Measurements from ENCODE around the gene MELTF. TPM values are rescaled to one million over a fixed set of nuclear protein-coding genes. Genes with fewer than 3 reads are reported as not detected.
"Not testable (repeated sequence)": the region's sequence is repeated elsewhere in the genome, so short reads cannot be mapped to it uniquely, and the experiment has no call there.

The MELTF gene
- total RNA-seq, 1 donor = 5.6 TPM

GRCh38 chr3:197042539-197042938 lies 12.9 kb upstream of the MELTF start:
- no peak overlapping the region for H3K4me3 ChIP-seq (ENCODE audit: low read depth, low read length)
- TF ChIP-seq CTCF (IDR thresholded peaks at IDR 0.05; ENCODE audit: insufficient read depth, low read length) = no peak
- no peak for DNase-seq (ENCODE audit: low read depth)

- no peak for TF ChIP-seq CTCF (IDR thresholded peaks at IDR 0.05; ENCODE audit: insufficient read depth, low read length)
- DNase-seq (ENCODE audit: low read depth) = no peak
- no peak overlapping the region for H3K4me3 ChIP-seq (ENCODE audit: low read depth, low read length)
Observed at GRCh38 chr3:197041875-197042488, 12.4 kb upstream of the MELTF start.

- TF ChIP-seq CTCF (IDR thresholded peaks at IDR 0.05; ENCODE audit: insufficient read depth, low read length) = no peak
- no peak for DNase-seq (ENCODE audit: low read depth)
- no peak overlapping the region for H3K4me3 ChIP-seq (ENCODE audit: low read depth, low read length)
Observed at GRCh38 chr3:197040658-197041057, 11.0 kb upstream of the MELTF start.

- TF ChIP-seq CTCF (IDR thresholded peaks at IDR 0.05; ENCODE audit: insufficient read depth, low read length) = no peak
- DNase-seq (ENCODE audit: low read depth) = no peak
Observed at GRCh38 chr3:197038679-197039462, 9.3 kb upstream of the MELTF start.

GRCh38 chr3:197035577-197035976 lies 6.0 kb upstream of the MELTF start:
- no peak for TF ChIP-seq CTCF (IDR thresholded peaks at IDR 0.05; ENCODE audit: insufficient read depth, low read length)
- H3K4me3 ChIP-seq (ENCODE audit: low read depth, low read length) = no peak overlapping the region
- DNase-seq (ENCODE audit: low read depth) = peak; percentile 21

More at GRCh38 chr3:197038679-197039462, 9.3 kb upstream of the MELTF start:
- no peak overlapping the region for H3K4me3 ChIP-seq (ENCODE audit: low read depth, low read length)

GRCh38 chr3:197034778-197035177 lies 5.2 kb upstream of the MELTF start:
- not testable (repeated sequence) for DNase-seq (ENCODE audit: low read depth)

GRCh38 chr3:197033764-197034163 lies 4.1 kb upstream of the MELTF start:
- not testable (repeated sequence) for H3K4me3 ChIP-seq (ENCODE audit: low read depth, low read length); DNase-seq (ENCODE audit: low read depth)

More at GRCh38 chr3:197034778-197035177, 5.2 kb upstream of the MELTF start:
- not testable (repeated sequence) for H3K4me3 ChIP-seq (ENCODE audit: low read depth, low read length)

Data from fibroblast of the aortic adventitia (primary cell).